Vagina (tissue), 2 donors: ENCODE measurements around the gene FAR2. TPM values are rescaled to one million over a fixed set of nuclear protein-coding genes. Genes with fewer than 3 reads are reported as not detected.

Source experiments
- DNase-seq, 2 donors: peaks; one replicate each; pipeline ENCODE4 v3.0.0-alpha.2; 2017; ENCODE audit errors: extremely low spot score in 2 of 2
- H3K27ac ChIP-seq: fragments of 200-600 bp; sonication (generic); one replicate; pipeline ENCODE4 v1.5.1; 2019
- H3K27me3 ChIP-seq: fragments of 200-600 bp; sonication (generic); one replicate; pipeline ENCODE4 v1.5.1; 2019
- H3K36me3 ChIP-seq, 2 donors: fragments of 200-600 bp; sonication (generic); one replicate each; pipeline ENCODE4 v1.5.1; 2017 to 2019
- H3K4me1 ChIP-seq: fragments of 200-600 bp; sonication (generic); one replicate; pipeline ENCODE4 v1.5.1; 2019
- H3K4me3 ChIP-seq, 2 donors: fragments of 200-600 bp; sonication (generic); 1 replicate in 1 of 2; 2 replicates in 1 of 2; pipeline ENCODE4 v1.5.1; 2016 to 2019
- H3K9me3 ChIP-seq: fragments of 200-600 bp; sonication (generic); one replicate; pipeline ENCODE4 v1.5.1; 2019
- CTCF ChIP-seq, 3 experiments: fragments of 450-650 bp in 2 of 3; fragments of 200-600 bp in 1 of 3; sonication (generic) in 1 of 3; IDR thresholded peaks; one replicate each; pipeline ENCODE4 v1.5.1; 2017 to 2019; ENCODE audit warnings: antibody characterized with exemption in 3 of 3, mild to moderate bottlenecking in 2 of 3, moderate library complexity in 2 of 3
- POLR2A ChIP-seq, 2 donors: fragments of 450-650 bp; IDR thresholded peaks; one replicate each; pipeline ENCODE4 v1.6.1; 2017; ENCODE audit warnings: antibody characterized with exemption in 2 of 2, mild to moderate bottlenecking in 2 of 2, moderate library complexity in 2 of 2
- POLR2AphosphoS5 ChIP-seq, 2 donors: sonication (generic); formaldehyde crosslinking; IDR thresholded peaks; one replicate each; pipeline ENCODE4 v1.9.0; 2017; ENCODE audit warnings: antibody characterized with exemption in 2 of 2, mild to moderate bottlenecking in 2 of 2, low read depth in 1 of 2; ENCODE audit not compliant: insufficient read depth in 1 of 2
- intact Hi-C: fragments of 100-400 bp; cut with DNase I; formaldehyde crosslinking; loops from one replicate; pipeline ENCODE4 v1.15.1; 2023
- total RNA-seq: library from RNA; depleted of rRNA; stranded (reverse); fragments of >200 nt; gene quantifications from one replicate; pipeline ENCODE4 v1.2.3, GENCODE V29; 2016

FAR2 gene
- total RNA-seq, 1 donor from 2014 or later: 16.2 TPM

- H3K27ac ChIP-seq: no peak overlapping the region
- no peaks in the 10 kb centered on the region for H3K27me3 ChIP-seq
These were observed 9.2 kb downstream of the FAR2 start for GRCh38 chr12:29158115-29158763.

GRCh38 chr12:29159661-29160060 lies 10.6 kb downstream of the FAR2 start:
- no peak overlapping the region for H3K27ac ChIP-seq
- intact Hi-C loops: no loop called here
- DNase-seq: no peak
- no peaks in the 10 kb centered on the region for H3K36me3 ChIP-seq
- no peaks in the 10 kb centered on the region for H3K27me3 ChIP-seq
- TF ChIP-seq POLR2AphosphoS5 (IDR thresholded peaks at IDR 0.05; ENCODE audit: insufficient read depth in 1 of 2, low read depth in 1 of 2) (no peak), CTCF (IDR thresholded peaks at IDR 0.05) (no peak), POLR2A (IDR thresholded peaks at IDR 0.05) (no peak)
- H3K4me1 ChIP-seq: peaks cover 6% of the 10 kb centered on the region
- no peaks in the 10 kb centered on the region for H3K9me3 ChIP-seq
- no peak overlapping the region for H3K4me3 ChIP-seq

More at GRCh38 chr12:29158115-29158763, 9.2 kb downstream of the FAR2 start:
- Histone ChIP-seq H3K9me3 (no peaks in the 10 kb centered on the region), H3K36me3 (no peaks in the 10 kb centered on the region), H3K4me1 (no peaks in the 10 kb centered on the region), H3K4me3 (no peak overlapping the region)
- no peak for DNase-seq
- TF ChIP-seq POLR2AphosphoS5 (IDR thresholded peaks at IDR 0.05; ENCODE audit: insufficient read depth in 1 of 2, low read depth in 1 of 2): no peak
- TF ChIP-seq POLR2A (IDR thresholded peaks at IDR 0.05): no peak
- no peak for TF ChIP-seq CTCF (IDR thresholded peaks at IDR 0.05)
- intact Hi-C loops: no loop called here

DNA sequence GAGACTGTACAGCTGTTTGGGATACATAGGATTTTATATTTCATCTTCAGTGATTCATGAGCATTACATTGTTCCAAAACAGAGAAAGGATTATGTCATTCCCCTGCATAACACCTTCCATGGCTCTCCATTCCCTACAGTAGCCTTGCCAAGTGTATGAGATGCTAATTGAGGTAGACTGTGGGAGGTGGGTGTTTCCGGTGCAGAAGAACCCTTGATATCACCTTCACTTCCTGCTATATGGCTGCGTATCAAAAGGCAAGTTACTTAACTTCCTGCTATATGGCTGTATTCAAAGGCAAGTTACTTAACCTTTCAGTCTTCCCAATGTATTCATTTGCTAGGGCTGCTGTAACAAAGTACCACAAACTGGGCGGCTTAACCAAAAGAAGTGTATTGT lies 11.2 kb downstream of the FAR2 start:
- TF ChIP-seq POLR2A (IDR thresholded peaks at IDR 0.05) (no peak), CTCF (IDR thresholded peaks at IDR 0.05) (no peak), POLR2AphosphoS5 (IDR thresholded peaks at IDR 0.05; ENCODE audit: insufficient read depth in 1 of 2, low read depth in 1 of 2) (no peak)
- DNase-seq: no peak
- H3K27ac ChIP-seq: no peak overlapping the region
- no peaks in the 10 kb centered on the region for H3K27me3 ChIP-seq
- intact Hi-C loops: no loop called here
- H3K9me3 ChIP-seq: no peaks in the 10 kb centered on the region
- no peaks in the 10 kb centered on the region for H3K36me3 ChIP-seq
- no peak overlapping the region for H3K4me3 ChIP-seq
- H3K4me1 ChIP-seq: peaks cover 12% of the 10 kb centered on the region

- intact Hi-C loops: no loop called here
- Histone ChIP-seq H3K36me3 (no peaks in the 10 kb centered on the region), H3K4me1 (peaks cover 13% of the 10 kb centered on the region), H3K4me3 (no peak overlapping the region), H3K9me3 (no peaks in the 10 kb centered on the region), H3K27ac (no peak overlapping the region), H3K27me3 (no peaks in the 10 kb centered on the region)
- TF ChIP-seq POLR2A (IDR thresholded peaks at IDR 0.05): no peak
- no peak for TF ChIP-seq POLR2AphosphoS5 (IDR thresholded peaks at IDR 0.05; ENCODE audit: insufficient read depth in 1 of 2, low read depth in 1 of 2)
- no peak for TF ChIP-seq CTCF (IDR thresholded peaks at IDR 0.05)
- no peak for DNase-seq
These were observed 14.1 kb downstream of the FAR2 start for GRCh38 chr12:29163146-29163545.
